Karpas-422 (cell line): Measurements from ENCODE around the gene TEX11. TPM values are rescaled to one million over a fixed set of nuclear protein-coding genes. Genes with fewer than 3 reads are reported as not detected.

Experiments
- DNase-seq: peaks from one replicate; pipeline ENCODE4 v3.0.0-alpha.2; 2015
- H2AFZ ChIP-seq: fragments of 200-600 bp; sonication (generic); 2 replicates; pipeline ENCODE4 v1.6.1; 2014; ENCODE audit warnings: antibody characterized with exemption, low read length, mixed read lengths
- H3K27ac ChIP-seq: fragments of 200-600 bp; sonication (generic); 2 replicates; pipeline ENCODE4 v1.5.1; 2014; ENCODE audit warnings: mild to moderate bottlenecking, low read length, moderate library complexity
- H3K27me3 ChIP-seq: fragments of 200-600 bp; sonication (generic); 2 replicates; pipeline ENCODE4 v1.6.1; 2014; ENCODE audit warnings: low read length, mixed read lengths
- H3K36me3 ChIP-seq: fragments of 200-600 bp; sonication (generic); 2 replicates; pipeline ENCODE4 v1.6.1; 2014; ENCODE audit warnings: low read length, mixed read lengths; ENCODE audit not compliant: insufficient read depth
- H3K4me1 ChIP-seq: fragments of 200-600 bp; sonication (generic); 2 replicates; pipeline ENCODE4 v1.6.1; 2014; ENCODE audit warnings: mild to moderate bottlenecking, low read length, mixed read lengths
- H3K4me2 ChIP-seq: fragments of 200-600 bp; sonication (generic); 2 replicates; pipeline ENCODE4 v1.6.1; 2014; ENCODE audit warnings: low read length, low read depth, mild to moderate bottlenecking; ENCODE audit not compliant: poor library complexity, severe bottlenecking
- H3K4me3 ChIP-seq: fragments of 200-600 bp; sonication (generic); 2 replicates; pipeline ENCODE4 v1.5.1; 2014; ENCODE audit warnings: mild to moderate bottlenecking, antibody characterized with exemption, low read length, mixed read lengths
- H3K79me2 ChIP-seq: fragments of 200-600 bp; sonication (generic); 2 replicates; pipeline ENCODE4 v1.6.1; 2014; ENCODE audit warnings: mild to moderate bottlenecking, low read length, mixed read lengths
- H3K9ac ChIP-seq: fragments of 200-600 bp; sonication (generic); 2 replicates; pipeline ENCODE4 v1.6.0; 2014; ENCODE audit warnings: low read length
- H3K9me2 ChIP-seq: fragments of 200-600 bp; sonication (generic), shearing (Covaris generic); replicated peaks from 2 replicates; pipeline ENCODE4 v1.6.0; 2014; ENCODE audit warnings: mild to moderate bottlenecking, low read length, moderate library complexity; ENCODE audit not compliant: insufficient read depth
- H3K9me3 ChIP-seq: fragments of 300-700, 200-600 bp; sonication (generic); 2 replicates; pipeline ENCODE4 v1.6.1; 2014; ENCODE audit warnings: low read length, mixed read lengths
- H4K20me1 ChIP-seq: fragments of 200-600 bp; sonication (generic); 2 replicates; pipeline ENCODE4 v1.6.1; 2014; ENCODE audit warnings: mild to moderate bottlenecking, antibody characterized with exemption, low read length, low read depth; ENCODE audit not compliant: insufficient read depth
- small RNA-seq: library from RNA; depleted of rRNA; stranded (forward); fragments of <200 nt; gene quantifications from one replicate; pipeline ENCODE3, GENCODE V24; 2014
- total RNA-seq: library from RNA; depleted of rRNA; stranded (reverse); fragments of >200 nt; shearing (Covaris generic); gene quantifications from 2 replicates; pipeline ENCODE4 v1.2.3, GENCODE V29; 2014; ENCODE audit warnings: low replicate concordance; rRNA removed

The TEX11 gene
- total RNA-seq, 1 experiment from 2014 or later, result not detected

DNA sequence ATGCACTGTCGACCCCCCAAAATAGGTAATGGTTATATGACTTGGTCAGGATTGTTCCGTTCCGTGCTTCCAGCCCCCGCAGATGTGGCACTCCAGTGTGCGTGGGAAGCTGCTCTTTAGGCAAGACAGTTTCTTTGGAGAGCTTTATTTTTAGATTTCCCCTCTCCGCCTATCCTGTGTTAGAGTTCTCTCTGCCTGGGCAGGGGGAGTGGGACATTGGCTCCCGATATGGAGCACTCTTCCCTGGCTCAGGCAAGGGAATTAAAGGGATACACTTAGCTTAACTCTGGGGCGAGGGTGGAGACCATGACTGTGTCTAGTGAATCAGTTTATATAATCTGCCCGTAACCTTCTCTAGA, 427.9 kb downstream of the TEX11 start:
- Histone ChIP-seq H3K79me2 (no peaks in the 10 kb centered on the region), H3K36me3 (no peaks in the 10 kb centered on the region), H3K4me2 (no peak overlapping the region), H3K27me3 (no peaks in the 10 kb centered on the region), H4K20me1 (no peaks in the 10 kb centered on the region), H3K4me3 (no peak overlapping the region), H3K9me3 (no peaks in the 10 kb centered on the region), H3K4me1 (no peaks in the 10 kb centered on the region), H3K27ac (no peak overlapping the region), H3K9ac (no peak overlapping the region), H2AFZ (no peak overlapping the region), H3K9me2 (no peaks in the 10 kb centered on the region)
- no peak for DNase-seq

DNA sequence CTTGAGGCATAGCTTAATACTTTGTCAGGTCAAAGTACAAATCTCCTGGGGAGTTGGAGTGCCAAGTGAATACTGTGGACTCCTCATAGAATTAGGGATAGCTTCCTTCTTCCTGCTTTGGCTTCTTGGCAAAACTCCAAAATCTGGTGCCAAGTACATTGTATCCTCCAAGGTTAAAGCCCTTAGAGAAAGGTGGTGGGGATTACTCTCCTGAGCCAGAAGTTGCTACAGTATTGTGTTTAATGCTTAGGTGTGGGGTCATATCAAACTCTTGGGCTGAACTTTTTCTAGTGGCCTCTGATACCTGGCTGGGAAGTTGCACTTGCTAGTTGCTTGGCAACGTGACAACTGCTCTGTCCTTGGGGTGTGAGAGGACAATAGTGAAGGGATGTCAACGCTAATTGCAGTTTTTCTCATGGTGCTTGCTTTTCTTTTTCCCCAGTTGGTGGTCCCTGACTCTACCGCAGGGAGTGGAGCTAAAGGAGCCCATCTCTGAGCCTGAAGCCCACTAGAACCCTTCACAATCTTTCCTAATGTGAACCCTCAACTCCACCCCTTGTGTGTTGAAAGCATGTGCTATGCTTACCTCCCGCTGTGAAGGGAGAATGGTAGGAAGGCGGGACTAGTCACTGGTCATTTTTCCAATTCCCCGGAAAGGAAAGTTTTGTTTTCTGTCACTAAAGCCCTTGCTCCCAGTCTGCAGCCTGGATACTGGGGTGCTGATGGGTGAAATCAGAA, 428.4 kb downstream of the TEX11 start:
- Histone ChIP-seq H3K9me3 (no peaks in the 10 kb centered on the region), H3K4me2 (no peak overlapping the region), H2AFZ (no peak overlapping the region), H3K27me3 (no peaks in the 10 kb centered on the region), H3K27ac (no peak overlapping the region), H3K9me2 (no peaks in the 10 kb centered on the region), H3K4me3 (no peak overlapping the region), H3K4me1 (no peaks in the 10 kb centered on the region; the same call in 1 of the 2 replicates), H4K20me1 (no peaks in the 10 kb centered on the region), H3K79me2 (no peaks in the 10 kb centered on the region), H3K36me3 (no peaks in the 10 kb centered on the region), H3K9ac (no peak overlapping the region)
- no peak for DNase-seq

DNA sequence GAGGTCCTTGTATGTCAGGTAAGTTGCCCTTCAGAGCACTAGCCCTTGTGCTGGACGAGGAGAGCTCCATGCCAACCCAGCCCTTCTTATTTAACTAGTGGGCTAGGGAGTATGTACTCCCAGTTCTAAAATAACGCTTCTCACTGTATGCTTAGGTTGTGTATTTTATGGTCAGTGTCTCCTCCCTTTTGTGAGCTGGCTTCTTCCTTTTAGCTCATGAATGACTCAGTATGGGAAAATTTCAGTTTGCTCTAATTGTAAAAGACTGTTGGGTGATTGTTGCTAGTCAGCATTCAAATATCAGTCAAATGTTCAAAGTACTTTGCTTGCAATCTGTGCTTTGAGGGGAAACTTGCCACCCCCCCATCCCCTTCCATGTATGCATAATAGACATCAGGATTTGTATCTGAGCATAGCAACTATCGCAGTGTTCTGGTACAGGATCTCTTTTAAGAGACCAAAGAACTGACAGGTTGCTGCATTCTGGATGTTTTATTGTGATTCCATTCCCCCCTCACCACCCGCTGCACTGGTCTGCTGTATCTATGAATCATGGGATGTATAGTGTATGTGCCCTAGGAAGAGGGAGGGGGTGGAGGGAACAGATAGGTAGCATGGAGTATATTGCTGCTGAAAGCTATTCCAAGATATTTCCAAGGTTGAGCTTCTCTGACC, 429.1 kb downstream of the TEX11 start:
- Histone ChIP-seq H3K27me3 (no peaks in the 10 kb centered on the region), H3K36me3 (no peaks in the 10 kb centered on the region), H4K20me1 (no peaks in the 10 kb centered on the region), H3K79me2 (no peaks in the 10 kb centered on the region), H3K9me3 (no peaks in the 10 kb centered on the region), H2AFZ (no peak overlapping the region), H3K9me2 (no peaks in the 10 kb centered on the region), H3K4me1 (peaks cover 6% of the 10 kb centered on the region), H3K4me3 (no peak overlapping the region), H3K4me2 (no peak overlapping the region), H3K9ac (no peak overlapping the region), H3K27ac (no peak overlapping the region)
- DNase-seq, result no peak

Small RNA genes within 50 kb of the gene (small RNA-seq; reads per million reads assigned to genes)
- not detected for gene SNORD3E

Other genes with a start within 250 kb of the TEX11 start
- not detected in 2 replicates for gene SLC7A3, start 22.4 kb upstream of the TEX11 start, total RNA-seq
- gene SNX12, start 159.6 kb upstream of the TEX11 start, total RNA-seq, result 18.9 and 38.3 TPM in 2 replicates
- gene FOXO4, start 187.1 kb upstream of the TEX11 start, total RNA-seq, result 4.5 and 9.5 TPM in 2 replicates
- 0.36 TPM in 1 of 2 replicates, not detected in the other for gene CXorf65, start 198.0 kb upstream of the TEX11 start, total RNA-seq
- 4.3 and 9.1 TPM in 2 replicates for gene IL2RG, start 202.9 kb upstream of the TEX11 start, total RNA-seq
- gene MED12, start 209.9 kb upstream of the TEX11 start, total RNA-seq, result 32.7 and 35.2 TPM in 2 replicates
- 0.86 and 1.9 TPM in 2 replicates for gene NLGN3, start 236.1 kb upstream of the TEX11 start, total RNA-seq